LNCaP clone FGC (cell line): Measurements from ENCODE around the gene RNPS1.
"Not testable (repeated sequence)": the region's sequence is repeated elsewhere in the genome, so short reads cannot be mapped to it uniquely, and the experiment has no call there.

Experiments
- DNase-seq: peaks from one replicate; pipeline ENCODE4 v3.0.0-alpha.2; 2011; ENCODE audit warnings: low read depth
- H3K4me3 ChIP-seq: 2 replicates; pipeline ENCODE4 v1.5.1; 2011; ENCODE audit warnings: mild to moderate bottlenecking, low read depth, low read length, control low read depth
- TF ChIP-seq, protein P1 (sequence below): IDR thresholded peaks from 2 replicates; pipeline ENCODE4 v1.5.1; 2012; ENCODE audit warnings: mild to moderate bottlenecking; ENCODE audit not compliant: control insufficient read depth, insufficient read depth; ENCODE audit errors: extremely low read depth

The RNPS1 gene

DNA sequence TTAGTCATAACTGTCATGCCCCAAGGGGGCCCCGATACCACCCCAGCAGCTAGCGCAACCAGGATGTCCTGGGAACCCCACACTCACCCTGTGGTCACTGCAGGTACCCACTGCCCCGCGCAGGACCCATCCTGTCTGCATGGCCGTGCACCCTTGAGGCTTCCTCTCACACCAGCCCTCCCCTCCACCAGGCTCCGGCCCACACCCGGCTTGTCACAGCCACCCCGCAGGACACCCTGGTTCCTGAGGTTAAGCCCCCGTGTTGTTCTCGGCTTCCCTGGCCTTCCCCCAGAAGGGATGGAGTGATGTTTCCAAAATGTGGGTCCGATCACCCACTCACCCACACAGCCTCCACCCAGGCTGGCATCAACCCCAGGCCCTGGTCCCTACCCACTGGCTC lies 24.1 kb downstream of the RNPS1 start:
- TF ChIP-seq, protein P1, sequence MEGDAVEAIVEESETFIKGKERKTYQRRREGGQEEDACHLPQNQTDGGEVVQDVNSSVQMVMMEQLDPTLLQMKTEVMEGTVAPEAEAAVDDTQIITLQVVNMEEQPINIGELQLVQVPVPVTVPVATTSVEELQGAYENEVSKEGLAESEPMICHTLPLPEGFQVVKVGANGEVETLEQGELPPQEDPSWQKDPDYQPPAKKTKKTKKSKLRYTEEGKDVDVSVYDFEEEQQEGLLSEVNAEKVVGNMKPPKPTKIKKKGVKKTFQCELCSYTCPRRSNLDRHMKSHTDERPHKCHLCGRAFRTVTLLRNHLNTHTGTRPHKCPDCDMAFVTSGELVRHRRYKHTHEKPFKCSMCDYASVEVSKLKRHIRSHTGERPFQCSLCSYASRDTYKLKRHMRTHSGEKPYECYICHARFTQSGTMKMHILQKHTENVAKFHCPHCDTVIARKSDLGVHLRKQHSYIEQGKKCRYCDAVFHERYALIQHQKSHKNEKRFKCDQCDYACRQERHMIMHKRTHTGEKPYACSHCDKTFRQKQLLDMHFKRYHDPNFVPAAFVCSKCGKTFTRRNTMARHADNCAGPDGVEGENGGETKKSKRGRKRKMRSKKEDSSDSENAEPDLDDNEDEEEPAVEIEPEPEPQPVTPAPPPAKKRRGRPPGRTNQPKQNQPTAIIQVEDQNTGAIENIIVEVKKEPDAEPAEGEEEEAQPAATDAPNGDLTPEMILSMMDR, result no peak
- DNase-seq, result no peak
- no peak overlapping the region for H3K4me3 ChIP-seq

DNA sequence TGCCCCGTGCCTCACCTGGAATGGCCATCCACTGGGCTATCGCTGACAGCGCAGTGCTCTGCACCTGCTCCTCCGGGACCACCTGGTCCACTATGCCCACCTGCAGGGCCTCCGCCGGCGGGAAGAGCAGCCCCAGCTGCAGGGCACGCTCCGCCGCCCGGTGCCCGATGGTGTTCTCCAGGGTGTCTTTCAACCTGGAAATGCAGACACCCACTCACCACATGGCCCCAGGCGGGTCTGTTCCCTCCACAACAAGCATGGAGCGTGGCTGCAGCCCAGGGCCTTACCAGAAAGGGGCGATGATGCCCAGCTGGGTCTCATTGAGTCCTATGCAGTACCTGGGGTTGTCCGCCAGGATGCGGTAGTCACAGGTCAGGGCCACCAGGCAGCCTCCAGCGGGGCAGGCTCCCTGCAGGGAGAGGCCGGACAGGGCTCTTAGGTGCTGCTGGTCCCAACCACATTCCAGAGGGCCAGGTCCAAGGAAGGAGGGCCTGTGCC lies 24.8 kb downstream of the RNPS1 start:
- TF ChIP-seq, protein P1, result no peak
- no peak for DNase-seq
- no peak overlapping the region for H3K4me3 ChIP-seq

- TF ChIP-seq, protein P1, result no peak
- H3K4me3 ChIP-seq, result no peak overlapping the region
- DNase-seq, result no peak
Observed at GRCh38 chr16:2242598-2242997, 25.3 kb downstream of the RNPS1 start.

DNA sequence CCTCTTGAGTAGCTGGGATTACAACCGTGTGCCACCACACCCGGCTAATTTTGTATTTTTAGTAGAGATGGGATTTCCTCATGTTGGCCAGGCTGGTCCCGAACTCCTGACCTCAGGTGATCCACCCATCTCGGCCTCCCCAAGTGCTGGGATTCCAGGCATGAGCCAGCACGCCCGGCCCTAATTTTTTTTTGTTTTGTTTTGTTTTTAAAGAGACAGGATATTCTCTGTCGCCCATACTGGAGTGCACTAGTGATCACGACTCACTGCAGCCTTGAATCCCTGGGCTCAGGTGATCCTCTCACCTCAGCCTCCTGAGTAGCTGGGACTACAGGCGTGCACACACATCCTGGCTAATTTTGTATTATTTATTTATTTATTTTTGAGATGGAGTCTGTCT lies 27.6 kb downstream of the RNPS1 start:
- H3K4me3 ChIP-seq, DNase-seq: not testable (repeated sequence)

GRCh38 chr16:2238838-2239675 lies 28.9 kb downstream of the RNPS1 start:
- no peak overlapping the region for H3K4me3 ChIP-seq
- DNase-seq, result no peak
- TF ChIP-seq, protein P1, result no peak

- no peak for DNase-seq
Observed at GRCh38 chr16:2238150-2238837, 29.6 kb downstream of the RNPS1 start.

More at GRCh38 chr16:2238150-2238837, 29.6 kb downstream of the RNPS1 start:
- TF ChIP-seq, protein P1, result no peak
- H3K4me3 ChIP-seq, result no peak overlapping the region
